22Rv1 (cell line): ENCODE measurements around the gene DPEP2.

Experiments
- H3K27ac ChIP-seq: fragments of 450-650 bp; 2 replicates; pipeline ENCODE4 v1.5.1; 2017
- CTCF ChIP-seq: fragments of 450-650 bp; IDR thresholded peaks from 2 replicates; pipeline ENCODE4 v1.5.1; 2017; ENCODE audit warnings: mild to moderate bottlenecking
- ZFX ChIP-seq: fragments of 450-650 bp; IDR thresholded peaks from 2 replicates; pipeline ENCODE4 v1.6.1; 2017; ENCODE audit warnings: antibody characterized with exemption, borderline replicate concordance

DPEP2 gene

DNA sequence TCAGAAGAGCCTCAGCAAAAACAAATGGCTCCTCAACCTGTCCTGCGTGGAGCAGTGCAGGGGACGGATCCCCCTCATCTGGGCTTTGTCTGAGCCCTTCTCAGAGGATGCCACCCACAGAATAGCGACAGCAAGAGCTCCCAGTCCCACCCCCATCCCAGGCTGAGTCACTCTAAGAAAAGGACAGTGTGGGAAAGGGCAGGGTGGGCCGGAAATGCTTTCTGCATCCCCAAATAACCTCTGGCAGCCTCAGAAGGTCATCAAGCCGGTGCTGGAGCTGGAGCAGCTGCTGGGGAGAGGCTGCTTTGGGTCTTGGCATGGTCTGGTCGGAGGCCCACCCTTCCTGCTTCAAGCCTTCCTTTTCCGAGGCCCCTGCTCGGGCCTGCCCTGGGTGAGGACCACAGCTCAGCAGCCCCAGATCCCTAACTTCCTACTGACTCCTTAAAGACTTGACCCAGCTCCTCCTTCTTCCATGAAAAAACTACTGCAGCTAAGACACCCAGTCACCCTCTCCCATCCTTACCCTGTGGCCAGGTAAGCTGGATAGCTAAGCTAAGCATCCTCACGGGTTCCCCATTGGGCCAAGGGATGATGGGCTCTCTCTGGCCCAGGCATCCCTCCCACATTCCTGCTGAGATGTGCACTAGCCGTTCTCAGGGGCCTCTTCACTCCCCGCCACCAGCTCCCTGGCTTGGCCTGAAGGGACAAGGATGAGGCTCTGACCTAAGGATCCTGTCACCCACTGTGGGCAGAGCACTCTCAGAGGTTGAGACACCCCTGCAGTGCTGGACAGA lies 39.6 kb downstream of the DPEP2 start:
- H3K27ac ChIP-seq = no peak overlapping the region
- TF ChIP-seq CTCF (no peak), ZFX (no peak)

GRCh38 chr16:67957622-67958021 lies 41.7 kb downstream of the DPEP2 start:
- TF ChIP-seq CTCF = no peak
- no peak for TF ChIP-seq ZFX
- H3K27ac ChIP-seq = no peak overlapping the region

DNA sequence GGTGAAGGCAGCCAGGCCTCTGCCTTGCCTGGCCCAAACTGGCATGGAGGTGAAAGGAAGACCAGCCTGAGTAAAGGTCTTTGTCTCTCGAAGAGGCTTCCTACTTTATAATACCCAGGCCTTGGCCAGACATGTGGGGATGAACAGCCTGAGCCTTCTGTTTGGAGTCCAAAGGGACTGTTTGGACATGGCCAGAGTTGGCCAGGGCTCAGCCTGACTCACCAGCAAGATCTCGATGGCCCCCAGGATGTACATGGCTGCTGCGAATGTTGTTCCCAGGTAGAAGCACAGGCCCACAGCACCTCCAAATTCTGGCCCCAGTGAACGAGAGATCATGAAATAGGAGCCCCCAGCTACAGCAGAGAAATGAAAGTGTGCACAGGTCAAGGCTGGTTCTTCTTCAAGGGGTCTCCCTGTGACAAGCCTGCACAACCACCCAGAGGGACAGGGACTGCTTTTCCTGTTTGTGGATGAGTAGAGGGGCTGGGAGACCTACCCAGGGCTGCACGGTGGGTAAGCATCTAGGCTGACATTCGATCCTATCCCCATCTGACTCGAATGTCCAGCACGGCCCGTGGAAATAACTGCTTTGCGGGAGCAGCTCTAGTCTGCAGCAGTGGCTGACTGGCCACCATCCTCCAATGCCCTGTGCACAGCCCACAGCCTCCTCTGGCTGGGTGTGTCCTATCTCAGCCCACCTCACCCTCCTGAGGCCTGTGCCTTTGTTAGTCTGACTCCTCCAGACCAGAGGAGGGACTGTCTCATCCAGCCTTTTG lies 44.7 kb downstream of the DPEP2 start:
- TF ChIP-seq CTCF = no peak
- H3K27ac ChIP-seq = no peak overlapping the region

- no peak overlapping the region for H3K27ac ChIP-seq
- TF ChIP-seq ZFX = no peak
- TF ChIP-seq CTCF = no peak
Measured at GRCh38 chr16:67953641-67954375, 45.5 kb downstream of the DPEP2 start.

DNA sequence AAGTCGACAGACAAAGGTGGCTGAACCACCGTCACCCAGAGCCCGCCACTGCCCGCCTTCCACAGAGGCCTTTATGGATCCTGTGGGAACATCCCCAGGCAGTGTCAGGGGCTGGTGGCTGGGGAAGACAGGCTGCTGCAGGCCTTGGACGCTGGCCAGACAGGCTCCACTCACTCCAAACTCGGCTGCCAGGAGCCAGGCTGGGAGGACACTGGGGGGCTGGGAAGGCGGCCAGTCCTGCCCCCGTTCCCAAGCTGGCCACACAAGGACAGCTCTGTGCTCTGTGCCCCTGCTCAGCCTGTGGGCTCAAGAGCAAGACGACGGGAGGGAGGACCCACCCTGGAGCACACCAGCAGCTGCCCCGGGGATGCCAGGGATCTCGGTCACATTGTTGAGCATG lies 47.8 kb downstream of the DPEP2 start:
- TF ChIP-seq ZFX = no peak
- no peak for TF ChIP-seq CTCF
- no peak overlapping the region for H3K27ac ChIP-seq

GRCh38 chr16:67950335-67950843 lies 48.9 kb downstream of the DPEP2 start:
- no peak for TF ChIP-seq ZFX
- TF ChIP-seq CTCF = no peak
- H3K27ac ChIP-seq = no peak overlapping the region
